WERI-Rb-1 (cell line): ENCODE data around the gene ABCB9.
A peak's percentile ranks its signal among the peaks of the same experiment; 100 is the strongest.

Experiments
- DNase-seq: peaks from one replicate; pipeline ENCODE4 v3.0.0-alpha.2; 2020
- H3K27ac ChIP-seq: fragments of 250-450 bp; sonication (Bioruptor Pico); 2 replicates; pipeline ENCODE4 v1.5.1; 2020; ENCODE audit warnings: mild to moderate bottlenecking, moderate library complexity
- H3K27me3 ChIP-seq: fragments of 250-450 bp; sonication (Bioruptor Pico); 2 replicates; pipeline ENCODE4 v1.5.1; 2021; ENCODE audit warnings: mild to moderate bottlenecking, low read depth, moderate library complexity; ENCODE audit not compliant: insufficient read depth, severe bottlenecking
- H3K36me3 ChIP-seq: fragments of 250-450 bp; sonication (Bioruptor Pico); 2 replicates; pipeline ENCODE4 v1.5.1; 2020; ENCODE audit warnings: mild to moderate bottlenecking, moderate library complexity
- H3K4me3 ChIP-seq: 2 replicates; pipeline ENCODE4 v1.5.1; 2011; ENCODE audit warnings: low read depth, mild to moderate bottlenecking, control low read depth, low read length
- H3K9me3 ChIP-seq: fragments of 250-450 bp; sonication (Bioruptor Pico); 2 replicates; pipeline ENCODE4 v1.5.1; 2021; ENCODE audit warnings: mild to moderate bottlenecking, moderate library complexity; ENCODE audit not compliant: severe bottlenecking
- CTCF ChIP-seq: IDR thresholded peaks from 2 replicates; pipeline ENCODE4 v1.5.1; 2011; ENCODE audit warnings: low read depth, mild to moderate bottlenecking, control low read depth, inconsistent platforms, low read length

The ABCB9 gene

GRCh38 chr12:122937622-122938091 lies 28.6 kb downstream of the ABCB9 start:
- Histone ChIP-seq H3K27ac (no peak overlapping the region), H3K9me3 (no peaks in the 10 kb centered on the region), H3K36me3 (peaks cover 14% of the 10 kb centered on the region; the same call in 1 of the 2 replicates), H3K4me3 (no peak overlapping the region), H3K27me3 (no peaks in the 10 kb centered on the region)
- no peak for TF ChIP-seq CTCF
- no peak for DNase-seq

- Histone ChIP-seq H3K27me3 (no peaks in the 10 kb centered on the region), H3K27ac (peak overlapping the region; percentile 24; the same call in 1 of the 2 replicates), H3K4me3 (no peak overlapping the region), H3K9me3 (no peaks in the 10 kb centered on the region), H3K36me3 (peaks cover 16% of the 10 kb centered on the region; the same call in 1 of the 2 replicates)
- TF ChIP-seq CTCF, result no peak
- no peak for DNase-seq
These were observed 30.9 kb downstream of the ABCB9 start for GRCh38 chr12:122935318-122935717.

GRCh38 chr12:122934722-122935121 lies 31.5 kb downstream of the ABCB9 start:
- Histone ChIP-seq H3K36me3 (peaks cover 16% of the 10 kb centered on the region; the same call in 1 of the 2 replicates), H3K27me3 (no peaks in the 10 kb centered on the region), H3K27ac (no peak overlapping the region), H3K9me3 (no peaks in the 10 kb centered on the region), H3K4me3 (no peak overlapping the region)
- no peak for TF ChIP-seq CTCF
- DNase-seq, result no peak

- Histone ChIP-seq H3K27me3 (no peaks in the 10 kb centered on the region), H3K4me3 (no peak overlapping the region), H3K27ac (no peak overlapping the region), H3K9me3 (no peaks in the 10 kb centered on the region), H3K36me3 (peaks cover 7% of the 10 kb centered on the region; the same call in 1 of the 2 replicates)
- no peak for TF ChIP-seq CTCF
- no peak for DNase-seq
These were observed 34.1 kb downstream of the ABCB9 start for GRCh38 chr12:122932207-122932606.

- Histone ChIP-seq H3K4me3 (no peak overlapping the region), H3K27me3 (no peaks in the 10 kb centered on the region), H3K36me3 (peaks cover 2% of the 10 kb centered on the region; the same call in 1 of the 2 replicates), H3K27ac (no peak overlapping the region), H3K9me3 (no peaks in the 10 kb centered on the region)
- no peak for TF ChIP-seq CTCF
- no peak for DNase-seq
These were observed 36.5 kb downstream of the ABCB9 start for GRCh38 chr12:122929812-122930211.

GRCh38 chr12:122929148-122929538 lies 37.1 kb downstream of the ABCB9 start:
- Histone ChIP-seq H3K27ac (peak overlapping the region; percentile 83), H3K4me3 (no peak overlapping the region), H3K36me3 (peaks cover 2% of the 10 kb centered on the region; the same call in 1 of the 2 replicates), H3K9me3 (no peaks in the 10 kb centered on the region), H3K27me3 (no peaks in the 10 kb centered on the region)
- TF ChIP-seq CTCF, result no peak
- no peak for DNase-seq
